ENCODE results near the gene EDA. TPM values are rescaled to one million over a fixed set of nuclear protein-coding genes. Genes with fewer than 3 reads are reported as not detected.

Gene EDA
- total RNA-seq, 5 donors from 2014 or later (not counting 1 experiment from before 2014, with no cell fraction given): 5.0 to 12.1 (median 8.2) TPM

DNA sequence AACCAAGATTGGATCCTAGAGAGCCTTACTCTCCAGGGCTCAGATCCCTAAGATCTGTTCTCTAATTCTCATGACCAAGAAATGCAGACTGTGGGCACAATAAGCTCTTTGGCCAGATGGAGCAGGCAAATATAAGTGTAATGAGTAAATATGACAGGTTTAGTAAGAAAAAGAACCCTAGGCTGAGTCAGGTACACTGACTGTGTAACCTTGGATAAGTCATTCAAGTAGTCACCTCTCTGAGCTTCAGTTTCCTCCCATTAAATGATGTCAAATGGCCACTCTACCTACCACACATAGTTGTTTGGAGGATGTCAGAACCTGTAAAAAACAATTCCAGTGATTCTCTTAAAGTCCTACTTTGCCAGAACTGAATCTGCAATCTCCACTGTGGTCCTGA, 8.3 kb upstream of the EDA start:
- Mint-ChIP-seq H3K27me3 (peaks cover 0 to 16% of the 10 kb centered on the region in 2 donors), H3K27ac (no peak overlapping the region), H3K36me3 (no peaks in the 10 kb centered on the region), H3K4me3 (no peak overlapping the region), H3K9me3 (no peaks in the 10 kb centered on the region), H3K4me1 (peaks cover 0 to 3% (median 0%) of the 10 kb centered on the region in 3 donors)
- Histone ChIP-seq H3K27me3 (replicated peaks in 1 of 2; ENCODE audit: control insufficient read depth in 2 of 2, extremely low read depth in 1 of 2, insufficient read depth in 2 of 2, low read length in 1 of 2) (no peaks in the 10 kb centered on the region), H3K4me3 (ENCODE audit: control insufficient read depth in 1 of 2, extremely low read depth in 1 of 2, low read length in 1 of 2) (no peak overlapping the region), H3K36me3 (ENCODE audit: control insufficient read depth in 2 of 2, extremely low read depth in 1 of 2, insufficient read depth in 1 of 2, low read length in 1 of 2) (no peaks in the 10 kb centered on the region), H3K27ac (ENCODE audit: low read length) (no peak overlapping the region), H3K4me1 (ENCODE audit: control insufficient read depth in 1 of 2, extremely low read depth in 1 of 2, insufficient read depth in 2 of 2, low read length in 2 of 2) (no peaks in the 10 kb centered on the region), H3K9me3 (no peaks in the 10 kb centered on the region)
- CTCF ChIA-PET: interaction anchor here in 1 of 2 donors (0.5 kb wide), 1 partner anchor 511 kb away, joined by 3 read pairs; no protein-coding TSS in a partner anchor
- POLR2A ChIA-PET: no interaction called here
- DNase-seq (no peak), ATAC-seq (replicated peaks in 1 of 4) (no peak)

DNA sequence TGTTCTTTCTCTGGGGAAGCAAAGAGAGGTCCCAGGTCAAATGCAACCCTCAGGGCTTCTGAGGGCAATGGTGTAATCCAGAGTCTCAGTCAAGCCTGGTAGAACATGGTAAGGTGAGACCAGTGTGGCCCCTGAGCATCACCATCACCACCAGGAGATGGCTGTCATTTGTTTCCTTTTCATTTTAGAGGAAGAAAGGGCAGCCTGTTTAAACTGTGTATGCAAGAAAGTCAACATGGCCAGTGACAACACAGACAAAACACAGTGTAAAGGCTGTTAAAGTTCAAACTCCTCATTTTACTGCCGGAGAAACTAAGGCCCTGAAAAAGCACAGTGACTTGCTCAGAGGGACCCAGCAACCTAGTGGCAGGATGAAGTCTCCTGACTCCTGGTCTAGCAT, 2.0 kb upstream of the EDA start:
- H3K27me3 ChIP-seq (replicated peaks in 1 of 2; ENCODE audit: control insufficient read depth in 2 of 2, extremely low read depth in 1 of 2, insufficient read depth in 2 of 2, low read length in 1 of 2): peaks cover 3 to 16% of the 10 kb centered on the region in 2 experiments
- no peak overlapping the region for H3K27ac ChIP-seq (ENCODE audit: low read length)
- Mint-ChIP-seq H3K36me3 (no peaks in the 10 kb centered on the region), H3K27ac (no peak overlapping the region), H3K9me3 (no peaks in the 10 kb centered on the region), H3K4me3 (no peak overlapping the region), H3K27me3 (peaks cover 9 to 25% of the 10 kb centered on the region in 2 donors), H3K4me1 (peaks cover 7 to 14% (median 11%) of the 10 kb centered on the region in 3 donors)
- peaks cover 0 to 6% of the 10 kb centered on the region in 2 experiments for H3K4me1 ChIP-seq (ENCODE audit: control insufficient read depth in 1 of 2, extremely low read depth in 1 of 2, insufficient read depth in 2 of 2, low read length in 2 of 2)
- H3K4me3 ChIP-seq (ENCODE audit: control insufficient read depth in 1 of 2, extremely low read depth in 1 of 2, low read length in 1 of 2): no peak overlapping the region
- DNase-seq (no peak), ATAC-seq (replicated peaks in 1 of 4) (no peak)
- H3K36me3 ChIP-seq (ENCODE audit: control insufficient read depth in 2 of 2, extremely low read depth in 1 of 2, insufficient read depth in 1 of 2, low read length in 1 of 2): no peaks in the 10 kb centered on the region
- WGBS (ENCODE audit: insufficient coverage): 100% methylated on average over 1 of the region's 1 CpG
- POLR2A ChIA-PET: no interaction called here
- CTCF ChIA-PET: no interaction called here
- no peaks in the 10 kb centered on the region for H3K9me3 ChIP-seq

DNA sequence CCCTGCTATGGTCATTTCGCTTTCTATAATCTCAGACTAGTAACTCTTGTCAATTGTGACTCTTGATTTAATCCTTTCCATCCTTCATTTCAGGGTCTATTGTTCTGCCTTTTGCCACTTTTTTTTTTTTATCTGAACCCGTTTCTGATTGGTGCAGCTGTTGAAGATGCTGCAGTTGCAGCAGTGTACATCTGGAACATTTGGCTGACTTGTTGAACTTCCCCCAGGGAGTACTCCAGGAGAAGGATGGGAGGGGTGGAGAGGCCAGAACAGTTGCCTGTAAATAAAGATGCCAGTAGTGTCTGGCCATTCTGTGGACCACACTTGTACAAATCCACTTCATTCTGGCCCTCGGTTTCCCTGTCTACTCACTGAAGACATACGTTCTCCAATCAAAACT, 1.0 kb upstream of the EDA start:
- 100% methylated on average over 1 of the region's 4 CpGs for WGBS (ENCODE audit: insufficient coverage)

DNA sequence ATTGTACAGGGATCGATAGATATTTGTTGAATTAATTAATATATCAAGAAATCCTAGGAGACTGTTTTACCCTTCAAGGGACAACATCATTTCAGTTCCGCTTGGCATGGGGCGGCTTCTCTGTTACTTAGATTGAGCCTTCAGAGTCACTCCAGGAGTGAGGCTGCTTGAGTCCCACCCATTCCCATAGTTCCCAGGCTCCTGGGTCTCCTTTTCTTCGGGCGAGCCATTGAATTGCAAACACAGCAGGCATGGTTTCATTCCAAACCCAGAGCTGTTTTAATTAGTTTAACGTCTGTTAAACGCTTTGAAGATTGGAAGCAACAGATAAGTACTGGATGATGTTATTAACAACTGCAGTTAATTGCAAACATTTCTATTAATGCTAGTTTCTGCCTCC, 571 bp upstream of the EDA start:
- ATAC-seq (replicated peaks in 1 of 4): no peak
- WGBS (ENCODE audit: insufficient coverage): 38% methylated on average over 2 of the region's 7 CpGs
- H3K4me3 ChIP-seq (ENCODE audit: control insufficient read depth in 1 of 2, extremely low read depth in 1 of 2, low read length in 1 of 2): no peak overlapping the region
- no peaks in the 10 kb centered on the region for H3K9me3 Mint-ChIP-seq
- peaks cover 0 to 6% of the 10 kb centered on the region in 2 experiments for H3K4me1 ChIP-seq (ENCODE audit: control insufficient read depth in 1 of 2, extremely low read depth in 1 of 2, insufficient read depth in 2 of 2, low read length in 2 of 2)
- peaks cover 7 to 26% (median 16%) of the 10 kb centered on the region in 3 donors for H3K4me1 Mint-ChIP-seq
- no peak overlapping the region for H3K27ac Mint-ChIP-seq
- H3K36me3 Mint-ChIP-seq: no peaks in the 10 kb centered on the region
- H3K36me3 ChIP-seq (ENCODE audit: control insufficient read depth in 2 of 2, extremely low read depth in 1 of 2, insufficient read depth in 1 of 2, low read length in 1 of 2): no peaks in the 10 kb centered on the region
- no peak overlapping the region for H3K27ac ChIP-seq (ENCODE audit: low read length)
- no peaks in the 10 kb centered on the region for H3K9me3 ChIP-seq
- no peak for DNase-seq
- POLR2A ChIA-PET: no interaction called here
- H3K27me3 Mint-ChIP-seq: peaks cover 9 to 39% of the 10 kb centered on the region in 2 donors
- H3K4me3 Mint-ChIP-seq: peak overlapping the region; percentile 40 to 72 (median 65)
- peaks cover 3 to 16% of the 10 kb centered on the region in 2 experiments for H3K27me3 ChIP-seq (replicated peaks in 1 of 2; ENCODE audit: control insufficient read depth in 2 of 2, extremely low read depth in 1 of 2, insufficient read depth in 2 of 2, low read length in 1 of 2)
- CTCF ChIA-PET: no interaction called here

More for the DNA sequence above, 1.0 kb upstream of the EDA start:
- Mint-ChIP-seq H3K4me3 (peak overlapping the region in 1 of 3 donors; percentile 72), H3K27ac (no peak overlapping the region), H3K4me1 (peaks cover 7 to 23% (median 16%) of the 10 kb centered on the region in 3 donors), H3K9me3 (no peaks in the 10 kb centered on the region), H3K27me3 (peaks cover 9 to 35% of the 10 kb centered on the region in 2 donors), H3K36me3 (no peaks in the 10 kb centered on the region)
- no peaks in the 10 kb centered on the region for H3K9me3 ChIP-seq
- ChIA-PET POLR2A (no interaction called here), CTCF (no interaction called here)
- peaks cover 3 to 16% of the 10 kb centered on the region in 2 experiments for H3K27me3 ChIP-seq (replicated peaks in 1 of 2; ENCODE audit: control insufficient read depth in 2 of 2, extremely low read depth in 1 of 2, insufficient read depth in 2 of 2, low read length in 1 of 2)
- ATAC-seq (replicated peaks in 1 of 4): no peak
- no peak for DNase-seq
- H3K27ac ChIP-seq (ENCODE audit: low read length): no peak overlapping the region
- no peaks in the 10 kb centered on the region for H3K36me3 ChIP-seq (ENCODE audit: control insufficient read depth in 2 of 2, extremely low read depth in 1 of 2, insufficient read depth in 1 of 2, low read length in 1 of 2)
- no peak overlapping the region for H3K4me3 ChIP-seq (ENCODE audit: control insufficient read depth in 1 of 2, extremely low read depth in 1 of 2, low read length in 1 of 2)
- H3K4me1 ChIP-seq (ENCODE audit: control insufficient read depth in 1 of 2, extremely low read depth in 1 of 2, insufficient read depth in 2 of 2, low read length in 2 of 2): peaks cover 0 to 6% of the 10 kb centered on the region in 2 experiments

DNA sequence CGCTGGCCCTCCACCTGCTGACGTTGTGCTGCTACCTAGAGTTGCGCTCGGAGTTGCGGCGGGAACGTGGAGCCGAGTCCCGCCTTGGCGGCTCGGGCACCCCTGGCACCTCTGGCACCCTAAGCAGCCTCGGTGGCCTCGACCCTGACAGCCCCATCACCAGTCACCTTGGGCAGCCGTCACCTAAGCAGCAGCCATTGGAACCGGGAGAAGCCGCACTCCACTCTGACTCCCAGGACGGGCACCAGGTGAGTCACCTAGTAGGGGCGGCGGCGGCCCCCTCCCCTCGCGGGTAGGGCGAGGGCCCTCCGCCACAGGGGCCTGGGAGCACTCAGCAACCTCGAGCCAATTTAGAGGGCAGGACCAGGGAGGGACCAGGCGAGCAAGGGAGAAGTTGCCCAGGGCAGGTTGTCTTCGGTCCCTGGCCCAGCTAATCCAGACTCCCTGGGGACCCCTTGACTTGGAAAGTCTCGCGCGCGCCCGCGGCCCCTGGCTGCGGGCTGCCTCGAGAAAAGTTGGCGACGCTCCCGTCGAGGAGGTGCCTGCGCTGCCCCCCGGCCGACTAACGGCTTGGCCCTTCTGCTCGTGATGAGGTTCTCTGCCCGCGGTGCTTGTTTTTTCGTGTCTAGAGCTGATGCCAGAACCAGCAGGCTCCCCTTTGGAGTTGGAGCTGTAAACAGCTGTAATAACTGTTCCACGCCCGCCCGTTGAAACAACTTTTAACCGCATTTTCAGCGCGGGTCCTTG, 717 bp downstream of the EDA start:
- Histone ChIP-seq H3K4me1 (ENCODE audit: control insufficient read depth in 1 of 2, extremely low read depth in 1 of 2, insufficient read depth in 2 of 2, low read length in 2 of 2) (peaks cover 0 to 6% of the 10 kb centered on the region in 2 experiments), H3K9me3 (no peaks in the 10 kb centered on the region), H3K27me3 (replicated peaks in 1 of 2; ENCODE audit: control insufficient read depth in 2 of 2, extremely low read depth in 1 of 2, insufficient read depth in 2 of 2, low read length in 1 of 2) (peaks cover 3 to 16% of the 10 kb centered on the region in 2 experiments), H3K36me3 (ENCODE audit: control insufficient read depth in 2 of 2, extremely low read depth in 1 of 2, insufficient read depth in 1 of 2, low read length in 1 of 2) (no peaks in the 10 kb centered on the region), H3K4me3 (ENCODE audit: control insufficient read depth in 1 of 2, extremely low read depth in 1 of 2, low read length in 1 of 2) (peak overlapping the region; percentile 20 to 45), H3K27ac (ENCODE audit: low read length) (no peak overlapping the region)
- POLR2A ChIA-PET: no interaction called here
- Mint-ChIP-seq H3K36me3 (no peaks in the 10 kb centered on the region), H3K27me3 (peaks cover 9 to 47% of the 10 kb centered on the region in 2 donors), H3K27ac (no peak overlapping the region), H3K9me3 (no peaks in the 10 kb centered on the region), H3K4me3 (peak overlapping the region; percentile 72 to 86 (median 79)), H3K4me1 (peaks cover 7 to 36% (median 16%) of the 10 kb centered on the region in 3 donors)
- DNase-seq (peak in 7 of 35 experiments; percentile 0 to 13 (median 1)), ATAC-seq (replicated peaks in 1 of 4) (peak in 3 of 4 experiments; percentile 18 to 29 (median 22))
- CTCF ChIA-PET: interaction anchor here in 1 of 2 donors (0.6 kb wide), 1 partner anchor 68 kb away, joined by 7 read pairs; no protein-coding TSS in a partner anchor
- 2% methylated on average over 21 of the region's 53 CpGs for WGBS (ENCODE audit: insufficient coverage)

DNA sequence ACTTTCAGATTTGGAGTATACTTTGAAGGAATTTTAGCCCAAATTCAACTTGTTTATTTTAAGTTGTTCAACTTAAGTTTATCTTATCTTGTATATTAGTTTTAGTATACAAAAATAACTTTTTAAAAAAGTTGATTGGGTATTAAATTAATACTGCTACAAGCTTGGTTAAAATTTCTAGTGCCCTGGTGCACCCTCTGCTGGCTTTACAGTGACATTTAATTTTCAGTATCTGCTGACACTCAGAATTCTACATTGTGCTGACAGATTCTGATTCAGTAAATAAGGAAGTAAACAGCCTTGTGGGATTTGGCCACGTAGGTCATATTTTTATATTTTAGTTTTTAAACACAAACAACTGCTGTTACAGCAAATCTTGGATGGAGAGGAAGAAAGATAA, 2.9 kb downstream of the EDA start:
- Histone ChIP-seq H3K27ac (ENCODE audit: low read length) (no peak overlapping the region), H3K9me3 (no peaks in the 10 kb centered on the region), H3K36me3 (ENCODE audit: control insufficient read depth in 2 of 2, extremely low read depth in 1 of 2, insufficient read depth in 1 of 2, low read length in 1 of 2) (no peaks in the 10 kb centered on the region), H3K27me3 (replicated peaks in 1 of 2; ENCODE audit: control insufficient read depth in 2 of 2, extremely low read depth in 1 of 2, insufficient read depth in 2 of 2, low read length in 1 of 2) (peaks cover 3 to 16% of the 10 kb centered on the region in 2 experiments), H3K4me3 (ENCODE audit: control insufficient read depth in 1 of 2, extremely low read depth in 1 of 2, low read length in 1 of 2) (no peak overlapping the region), H3K4me1 (ENCODE audit: control insufficient read depth in 1 of 2, extremely low read depth in 1 of 2, insufficient read depth in 2 of 2, low read length in 2 of 2) (peaks cover 0 to 6% of the 10 kb centered on the region in 2 experiments)
- DNase-seq (peak in 1 of 35 experiments; percentile 14), ATAC-seq (replicated peaks in 1 of 4) (no peak)
- WGBS (ENCODE audit: insufficient coverage): no CpG with 5 or more reads among the region's 1 CpG
- Mint-ChIP-seq H3K9me3 (peaks cover 0 to under 1% (median 0%) of the 10 kb centered on the region in 3 donors), H3K4me1 (peaks cover 7 to 36% (median 16%) of the 10 kb centered on the region in 3 donors), H3K27me3 (peaks cover 9 to 49% of the 10 kb centered on the region in 2 donors), H3K4me3 (peak overlapping the region in 2 of 3 donors; percentile 17 to 43), H3K36me3 (peaks cover 4% of the 10 kb centered on the region), H3K27ac (no peak overlapping the region)
- ChIA-PET POLR2A (no interaction called here), CTCF (interaction anchor here (0.7 to 1.5 kb wide), 4 partner anchors 9 to 163 kb away, joined by 3 to 5 read pairs (median 4); no protein-coding TSS in a partner anchor)
